Activated CD8-positive, alpha-beta memory T cell treated with anti-CD3 and anti-CD28 coated beads, Interleukin-2, amount 10 ng/mL, durations not matched to agents 7 days and 5 days (primary cell): Measurements from ENCODE around the gene GZMH. TPM values are rescaled to one million over a fixed set of nuclear protein-coding genes. Genes with fewer than 3 reads are reported as not detected.
"Not testable (repeated sequence)": the region's sequence is repeated elsewhere in the genome, so short reads cannot be mapped to it uniquely, and the experiment has no call there.

ENCODE experiments used
- ATAC-seq: fragments of 150-1000 bp; cut with Tn5 transposase; one replicate; pipeline ENCODE4 v1.10.0; 2021; ENCODE audit warnings: moderate library complexity
- CTCF ChIA-PET: fragments of 350-600 bp; sonication (Branson Sonifier 250); formaldehyde crosslinking; loops from one replicate; lab custom pipeline; 2021; ENCODE audit warnings: antibody characterized with exemption; lab: Charles Lee
- DNase-seq: peaks from one replicate; pipeline ENCODE4 v3.0.0-alpha.2; 2020
- H3K27ac Mint-ChIP-seq: one replicate; pipeline ENCODE4 v1.8.0; 2021; ENCODE audit warnings: mild to moderate bottlenecking, mixed read lengths
- H3K27me3 Mint-ChIP-seq: one replicate; pipeline ENCODE4 v1.8.0; 2021; ENCODE audit warnings: mixed read lengths
- H3K36me3 Mint-ChIP-seq: one replicate; pipeline ENCODE4 v1.8.0; 2021; ENCODE audit warnings: mild to moderate bottlenecking, mixed read lengths
- H3K4me1 Mint-ChIP-seq: one replicate; pipeline ENCODE4 v1.8.0; 2021; ENCODE audit warnings: mixed read lengths
- H3K4me3 Mint-ChIP-seq: one replicate; pipeline ENCODE4 v1.8.0; 2021; ENCODE audit warnings: mild to moderate bottlenecking, moderate library complexity, mixed read lengths
- H3K9me3 Mint-ChIP-seq: one replicate; pipeline ENCODE4 v1.8.0; 2022; ENCODE audit warnings: low read depth, mixed read lengths
- total RNA-seq, 2 experiments: library from RNA; stranded (reverse); gene quantifications; one replicate each; pipeline ENCODE4 v1.2.3, GENCODE V29; 2021

Gene GZMH
- 10 to 100 TPM; 35.8 to 80.0 TPM for total RNA-seq

DNA sequence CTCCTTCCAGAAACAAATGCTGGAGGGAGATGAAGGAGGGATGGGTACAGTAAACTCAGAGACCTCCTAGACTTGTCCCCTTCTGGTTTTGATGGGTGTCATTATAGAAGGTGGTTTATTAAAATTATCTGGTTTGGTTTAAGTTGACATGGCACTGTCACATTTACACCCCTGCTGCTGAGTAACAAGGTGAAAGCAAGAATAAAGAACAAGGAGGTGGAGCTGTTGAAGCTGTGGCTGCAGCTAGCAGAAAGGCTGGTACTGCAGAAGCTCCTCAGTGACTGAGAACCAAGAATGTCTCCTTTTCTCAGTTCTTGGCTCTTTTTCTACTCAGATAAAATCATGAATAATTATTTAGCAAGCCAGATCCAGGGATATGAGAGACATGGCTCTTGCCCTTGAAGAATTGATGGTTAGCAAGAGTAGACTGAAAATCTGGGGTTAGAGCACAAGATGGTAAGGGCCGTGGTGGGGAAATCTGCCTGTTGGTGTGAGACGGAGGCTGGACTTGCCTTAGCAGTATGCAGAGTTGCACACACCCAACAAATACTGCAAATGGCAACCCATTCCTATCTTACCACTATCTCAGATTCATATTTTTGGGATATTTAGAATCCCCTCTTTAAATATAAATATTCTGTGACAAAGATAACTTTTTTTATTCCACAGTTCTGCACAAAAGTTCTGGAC is at the start of gene GZMH:
Gene GZMH (minus strand): TSS at position 31 of the 690 bp plus-strand sequence. CDS start 72 bp downstream, outside the sequence.
- H3K36me3 Mint-ChIP-seq, result peaks cover 5% of the 10 kb centered on the region
- no peaks in the 10 kb centered on the region for H3K9me3 Mint-ChIP-seq
- DNase-seq (peak; percentile 67), ATAC-seq (peak; percentile 67)
- no peaks in the 10 kb centered on the region for H3K27me3 Mint-ChIP-seq
- peak within 1 kb of the TSS; percentile 92 for H3K27ac Mint-ChIP-seq
- peaks cover 86% of the 10 kb centered on the region for H3K4me1 Mint-ChIP-seq
- CTCF ChIA-PET, result interaction anchor here (1.0 to 6.7 kb wide), 10 partner anchors 17 to 276 kb away, joined by 3 to 87 read pairs (median 11); partner anchors contain the start of gene GZMB
- peak within 1 kb of the TSS; percentile 73 for H3K4me3 Mint-ChIP-seq

GRCh38 chr14:24648361-24648760 is 38.9 kb upstream of the GZMH start:
- not testable (repeated sequence) for DNase-seq, H3K27ac Mint-ChIP-seq, ATAC-seq, H3K4me3 Mint-ChIP-seq, H3K27me3 Mint-ChIP-seq
- H3K9me3 Mint-ChIP-seq, result peaks cover 18% of the 10 kb centered on the region
- CTCF ChIA-PET, result interaction anchor here (2.3 kb wide), 1 partner anchor 8 kb away, joined by 8 read pairs; no protein-coding TSS in a partner anchor
- peaks cover 54% of the 10 kb centered on the region for H3K36me3 Mint-ChIP-seq
- peaks cover 12% of the 10 kb centered on the region for H3K4me1 Mint-ChIP-seq

- H3K27me3 Mint-ChIP-seq, result no peaks in the 10 kb centered on the region
- ATAC-seq, result no peak
Observed at GRCh38 chr14:24639905-24640304, 30.4 kb upstream of the GZMH start.

GRCh38 chr14:24639270-24639669 is 29.8 kb upstream of the GZMH start:
- ATAC-seq, result no peak
- peaks cover 27% of the 10 kb centered on the region for H3K36me3 Mint-ChIP-seq

More at GRCh38 chr14:24639905-24640304, 30.4 kb upstream of the GZMH start:
- CTCF ChIA-PET, result interaction anchor here (0.9 to 1.3 kb wide), 4 partner anchors 10 to 71 kb away, joined by 3 to 8 read pairs (median 4); no protein-coding TSS in a partner anchor
- no peak overlapping the region for H3K27ac Mint-ChIP-seq
- H3K9me3 Mint-ChIP-seq, result peaks cover 3% of the 10 kb centered on the region
- no peak overlapping the region for H3K4me3 Mint-ChIP-seq
- peaks cover 50% of the 10 kb centered on the region for H3K4me1 Mint-ChIP-seq
- DNase-seq, result no peak
- H3K36me3 Mint-ChIP-seq, result peaks cover 27% of the 10 kb centered on the region

DNA sequence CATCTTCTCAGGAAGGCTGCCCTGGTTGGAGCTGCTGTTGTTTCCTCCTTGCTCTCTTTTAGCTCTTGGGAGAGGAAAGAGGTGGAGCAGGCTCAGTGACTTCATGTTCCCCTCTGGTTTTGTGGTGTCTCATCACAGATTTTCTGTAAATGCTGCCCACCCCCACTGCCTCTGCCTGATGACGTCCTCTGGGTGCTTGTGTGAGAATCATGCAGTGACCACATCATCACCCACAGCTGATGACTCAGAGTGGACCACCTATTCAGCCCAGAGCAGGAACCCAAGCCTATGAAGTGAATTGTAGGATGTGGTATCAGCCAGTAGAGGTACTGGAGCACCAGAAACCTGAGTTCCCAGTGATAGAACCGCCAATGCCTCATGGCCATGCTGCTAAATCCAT is 24.7 kb upstream of the GZMH start, which contains the start of gene GZMB:
Gene GZMB (minus strand): TSS at position 33 of the 400 bp plus-strand sequence. CDS start 30 bp downstream, at position 3.
- ATAC-seq, result peak; percentile 94
- Mint-ChIP-seq H3K36me3 (peaks cover 64% of the 10 kb centered on the region), H3K4me1 (peaks cover 78% of the 10 kb centered on the region)

More at GRCh38 chr14:24639270-24639669, 29.8 kb upstream of the GZMH start:
- H3K4me3 Mint-ChIP-seq, result no peak overlapping the region
- DNase-seq, result no peak
- H3K9me3 Mint-ChIP-seq, result peaks cover 3% of the 10 kb centered on the region
- H3K27ac Mint-ChIP-seq, result no peak overlapping the region
- peaks cover 56% of the 10 kb centered on the region for H3K4me1 Mint-ChIP-seq
- H3K27me3 Mint-ChIP-seq, result no peaks in the 10 kb centered on the region
- CTCF ChIA-PET, result no interaction called here

GRCh38 chr14:24633353-24633752 is 23.9 kb upstream of the GZMH start:
- Mint-ChIP-seq H3K9me3 (peaks cover 3% of the 10 kb centered on the region), H3K4me3 (peak overlapping the region; percentile 89), H3K27me3 (no peaks in the 10 kb centered on the region), H3K36me3 (peaks cover 60% of the 10 kb centered on the region), H3K4me1 (peaks cover 78% of the 10 kb centered on the region), H3K27ac (peak overlapping the region; percentile 97)
- ATAC-seq (no peak), DNase-seq (no peak)
- CTCF ChIA-PET, result interaction anchor here (0.6 to 5.9 kb wide), 23 partner anchors 12 to 500 kb away, joined by 3 to 72 read pairs (median 6); partner anchors contain the start of gene GZMH

More for the DNA sequence above, 24.7 kb upstream of the GZMH start, which contains the start of gene GZMB:
- H3K9me3 Mint-ChIP-seq, result peaks cover 3% of the 10 kb centered on the region
- peak within 1 kb of the TSS; percentile 97 for H3K27ac Mint-ChIP-seq
- CTCF ChIA-PET, result interaction anchor here (0.6 to 5.9 kb wide), 26 partner anchors 8 to 499 kb away, joined by 3 to 72 read pairs (median 6); partner anchors contain the start of gene GZMH
- H3K27me3 Mint-ChIP-seq, result no peaks in the 10 kb centered on the region
- peak within 1 kb of the TSS; percentile 89 for H3K4me3 Mint-ChIP-seq
- peak; percentile 98 for DNase-seq

DNA sequence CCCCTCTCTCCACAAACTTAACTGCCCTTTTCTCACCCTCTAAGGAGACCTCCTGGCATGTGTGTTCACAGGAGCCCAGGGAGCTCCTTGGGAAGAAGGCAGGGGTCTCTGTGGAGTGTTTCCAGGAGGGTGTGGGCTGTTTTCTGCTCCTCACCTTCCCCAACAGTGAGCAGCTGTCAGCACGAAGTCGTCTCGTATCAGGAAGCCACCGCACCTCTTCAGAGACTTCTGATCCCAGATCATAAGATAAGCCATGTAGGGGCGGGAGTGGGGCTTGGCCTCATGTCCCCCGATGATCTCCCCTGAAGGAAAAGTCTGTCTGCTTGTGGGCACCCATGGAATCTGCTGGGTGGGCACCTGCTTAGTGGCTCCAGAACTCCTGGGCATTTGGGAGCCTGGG is 23.3 kb upstream of the GZMH start:
- CTCF ChIA-PET, result interaction anchor here (1.0 to 5.9 kb wide), 10 partner anchors 10 to 201 kb away, joined by 3 to 72 read pairs (median 14); partner anchors contain the start of gene GZMH
- H3K4me1 Mint-ChIP-seq, result peaks cover 80% of the 10 kb centered on the region
- H3K36me3 Mint-ChIP-seq, result peaks cover 59% of the 10 kb centered on the region

GRCh38 chr14:24632336-24632735 is 22.9 kb upstream of the GZMH start:
- DNase-seq (no peak), ATAC-seq (no peak)
- Mint-ChIP-seq H3K27ac (peak overlapping the region; percentile 97), H3K4me1 (peaks cover 80% of the 10 kb centered on the region), H3K27me3 (no peaks in the 10 kb centered on the region), H3K36me3 (peaks cover 60% of the 10 kb centered on the region), H3K4me3 (peak overlapping the region; percentile 89), H3K9me3 (no peaks in the 10 kb centered on the region)
- CTCF ChIA-PET, result interaction anchor here (1.0 to 5.9 kb wide), 6 partner anchors 10 to 60 kb away, joined by 3 to 72 read pairs (median 10); partner anchors contain the start of gene GZMH

More for the DNA sequence above, 23.3 kb upstream of the GZMH start:
- Mint-ChIP-seq H3K4me3 (peak overlapping the region; percentile 89), H3K27ac (peak overlapping the region; percentile 97), H3K27me3 (no peaks in the 10 kb centered on the region), H3K9me3 (peaks cover 3% of the 10 kb centered on the region)
- no peak for DNase-seq
- no peak for ATAC-seq

DNA sequence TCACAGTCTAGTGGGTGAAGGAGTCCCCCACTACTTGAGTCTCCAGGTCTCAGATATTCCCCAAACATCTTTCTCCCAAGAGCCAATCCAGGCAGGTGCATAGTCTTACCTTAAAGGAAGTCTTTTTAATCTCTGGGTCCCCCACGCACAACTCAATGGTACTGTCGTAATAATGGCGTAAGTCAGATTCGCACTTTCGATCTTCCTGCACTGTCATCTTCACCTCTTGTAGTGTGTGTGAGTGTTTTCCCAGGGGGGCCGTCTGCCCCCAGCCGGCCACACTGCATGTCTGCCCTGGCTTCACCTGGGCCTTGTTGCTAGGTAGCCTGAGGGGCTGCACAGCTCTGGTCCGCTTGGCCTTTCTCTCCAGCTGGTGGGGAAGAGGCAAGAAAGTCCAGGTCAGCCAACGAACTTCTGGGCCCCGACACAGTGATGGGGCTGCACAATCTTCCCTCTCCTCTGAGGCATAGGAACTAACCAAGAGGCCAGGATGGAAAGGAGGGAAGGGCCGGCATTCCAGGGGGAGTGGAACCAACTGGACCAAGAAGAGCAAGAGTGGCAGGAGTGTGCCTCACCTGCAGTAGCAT is 22.4 kb upstream of the GZMH start:
- peak; percentile 39 for DNase-seq
- ATAC-seq, result no peak
- no peaks in the 10 kb centered on the region for H3K9me3 Mint-ChIP-seq
- H3K4me1 Mint-ChIP-seq, result peaks cover 78% of the 10 kb centered on the region
- H3K4me3 Mint-ChIP-seq, result peak overlapping the region; percentile 89
- H3K27ac Mint-ChIP-seq, result peak overlapping the region; percentile 97
- CTCF ChIA-PET, result interaction anchor here (1.0 to 5.9 kb wide), 5 partner anchors 9 to 47 kb away, joined by 3 to 72 read pairs (median 7); partner anchors contain the start of gene GZMH
- no peaks in the 10 kb centered on the region for H3K27me3 Mint-ChIP-seq
- H3K36me3 Mint-ChIP-seq, result peaks cover 58% of the 10 kb centered on the region

GRCh38 chr14:24630872-24631477 is 21.5 kb upstream of the GZMH start:
- CTCF ChIA-PET, result interaction anchor here (0.7 to 5.9 kb wide), 5 partner anchors 16 to 48 kb away, joined by 3 to 72 read pairs (median 7); partner anchors contain the start of gene GZMH
- H3K27me3 Mint-ChIP-seq, result no peaks in the 10 kb centered on the region
- H3K9me3 Mint-ChIP-seq, result no peaks in the 10 kb centered on the region
- no peak for ATAC-seq
- DNase-seq, result no peak
- H3K36me3 Mint-ChIP-seq, result peaks cover 57% of the 10 kb centered on the region
- peak overlapping the region; percentile 89 for H3K4me3 Mint-ChIP-seq
- peak overlapping the region; percentile 97 for H3K27ac Mint-ChIP-seq
- H3K4me1 Mint-ChIP-seq, result peaks cover 73% of the 10 kb centered on the region

GRCh38 chr14:24630087-24630871 is 20.8 kb upstream of the GZMH start:
- no peaks in the 10 kb centered on the region for H3K27me3 Mint-ChIP-seq
- H3K36me3 Mint-ChIP-seq, result peaks cover 60% of the 10 kb centered on the region
- H3K4me1 Mint-ChIP-seq, result peaks cover 76% of the 10 kb centered on the region
- CTCF ChIA-PET, result interaction anchor here (0.7 to 5.9 kb wide), 5 partner anchors 15 to 49 kb away, joined by 3 to 72 read pairs (median 7); partner anchors contain the start of gene GZMH
- DNase-seq, result no peak
- peak overlapping the region; percentile 97 for H3K27ac Mint-ChIP-seq
- peak overlapping the region; percentile 89 for H3K4me3 Mint-ChIP-seq
- H3K9me3 Mint-ChIP-seq, result no peaks in the 10 kb centered on the region
- ATAC-seq, result no peak

DNA sequence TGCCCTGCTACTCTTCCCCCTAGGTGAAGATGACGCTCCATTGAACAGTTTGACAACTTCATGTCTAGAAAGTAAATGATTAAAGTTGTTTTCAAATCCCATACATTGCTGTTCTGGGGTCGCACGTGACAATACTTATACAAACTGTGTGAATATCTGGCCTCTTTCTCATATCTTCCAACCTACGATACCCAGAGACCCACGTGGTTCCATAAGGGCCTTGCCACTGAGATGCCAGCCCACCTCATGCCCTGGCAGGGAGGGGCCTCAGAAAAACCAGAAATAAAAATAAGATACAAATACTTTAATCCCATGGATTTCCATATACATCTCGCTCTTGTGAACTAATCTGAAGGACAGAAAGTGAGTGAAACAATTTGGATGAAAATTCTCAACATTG is 20.0 kb upstream of the GZMH start:
- CTCF ChIA-PET, result interaction anchor here (1.3 to 3.6 kb wide), 2 partner anchors 14 to 24 kb away, joined by 3 to 17 read pairs; no protein-coding TSS in a partner anchor
- Mint-ChIP-seq H3K4me3 (peak overlapping the region; percentile 89), H3K27ac (peak overlapping the region; percentile 97), H3K4me1 (peaks cover 76% of the 10 kb centered on the region), H3K9me3 (no peaks in the 10 kb centered on the region), H3K27me3 (no peaks in the 10 kb centered on the region), H3K36me3 (peaks cover 62% of the 10 kb centered on the region)
- DNase-seq (no peak), ATAC-seq (no peak)
